GM12864 (cell line): ENCODE results near the gene SUN1.

Experiments
- DNase-seq: peaks from one replicate; pipeline ENCODE4 v3.0.0-alpha.2; 2011; ENCODE audit warnings: low read depth
- H3K4me3 ChIP-seq: 2 replicates; pipeline ENCODE4 v1.5.1; 2011; ENCODE audit warnings: mild to moderate bottlenecking, low read depth, low read length, control low read depth
- CTCF ChIP-seq: IDR thresholded peaks from 2 replicates; pipeline ENCODE4 v1.5.1; 2011; ENCODE audit warnings: low read depth, mild to moderate bottlenecking, moderate library complexity, low read length, control low read depth, inconsistent platforms; ENCODE audit errors: missing control alignments

SUN1 gene

DNA sequence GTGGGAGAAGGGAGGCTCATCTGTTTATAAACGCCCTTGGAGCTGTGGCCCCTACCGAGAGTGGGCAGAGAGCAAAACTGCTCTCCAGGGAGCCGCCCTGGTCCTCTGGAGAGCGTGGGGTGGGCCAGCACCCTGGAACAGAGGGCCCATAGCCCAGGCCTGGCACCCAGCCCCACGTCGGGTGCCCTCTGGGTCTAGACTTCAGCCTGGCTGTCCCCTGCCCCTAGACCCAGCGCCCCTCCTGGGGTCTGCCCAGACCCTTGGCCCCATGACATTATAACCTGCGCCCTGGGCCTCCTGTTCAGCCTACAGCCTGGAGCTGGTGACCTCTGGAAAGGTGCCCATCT is 68.7 kb downstream of the SUN1 start:
- no peak for TF ChIP-seq CTCF
- no peak for DNase-seq
- no peak overlapping the region for H3K4me3 ChIP-seq

- TF ChIP-seq CTCF = no peak
- no peak for DNase-seq
- H3K4me3 ChIP-seq = no peak overlapping the region
Observed at GRCh38 chr7:901388-902154, 69.3 kb downstream of the SUN1 start.

DNA sequence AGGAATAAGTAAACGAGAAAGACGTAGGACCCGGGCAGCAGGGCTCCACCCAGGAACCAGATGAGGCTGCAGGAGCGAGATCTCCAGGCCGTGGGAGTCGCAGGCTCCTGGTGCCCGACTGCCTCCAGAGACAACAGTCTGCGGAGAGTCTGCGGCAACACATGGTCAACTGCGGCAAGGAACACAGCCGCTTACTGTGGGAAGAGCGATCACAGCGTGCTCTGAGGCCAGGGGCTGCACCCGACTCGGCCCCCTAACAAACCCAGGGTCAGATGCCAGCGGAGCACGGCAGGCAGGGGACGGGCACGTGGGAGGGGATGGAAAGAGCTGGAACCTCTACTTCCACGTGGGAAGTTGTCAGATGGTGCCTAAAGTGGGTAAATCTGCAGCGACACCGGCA is 70.7 kb downstream of the SUN1 start:
- no peak for DNase-seq

GRCh38 chr7:903921-904755 is 71.9 kb downstream of the SUN1 start:
- DNase-seq = no peak
- H3K4me3 ChIP-seq = no peak overlapping the region
- no peak for TF ChIP-seq CTCF

More for the DNA sequence above, 70.7 kb downstream of the SUN1 start:
- no peak for TF ChIP-seq CTCF
- H3K4me3 ChIP-seq = no peak overlapping the region

DNA sequence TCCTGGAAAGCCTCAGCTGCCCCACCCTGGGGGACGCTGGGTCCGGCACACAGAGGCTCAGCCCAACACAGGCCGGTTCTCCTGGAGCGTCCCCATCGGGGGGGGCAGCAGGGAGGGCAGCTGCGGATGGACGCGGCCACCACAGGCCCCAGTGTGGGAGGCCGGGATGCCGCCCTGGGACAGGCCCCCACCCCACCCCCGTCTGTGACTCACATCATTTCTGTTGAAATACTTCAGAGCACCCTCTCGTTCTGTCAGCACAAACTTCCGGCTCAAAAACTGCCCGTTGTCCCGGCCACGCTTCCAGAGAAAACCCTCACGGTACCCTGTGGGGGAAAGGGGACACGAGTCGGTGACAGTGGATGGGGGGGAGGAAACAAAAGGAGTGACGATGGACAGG is 72.6 kb downstream of the SUN1 start:
- H3K4me3 ChIP-seq = no peak overlapping the region

GRCh38 chr7:906776-907157 is 74.5 kb downstream of the SUN1 start:
- DNase-seq = no peak
- no peak for TF ChIP-seq CTCF
- H3K4me3 ChIP-seq = no peak overlapping the region

More for the DNA sequence above, 72.6 kb downstream of the SUN1 start:
- TF ChIP-seq CTCF = no peak
- DNase-seq = no peak
